NCI-H2029 treated with DMSO at 0.1 percent for 48 hours (cell line): Measurements from ENCODE around the gene ZRANB2.

Source experiments
- DNase-seq: peaks from one replicate; lab custom pipeline; 2025; lab: John Stamatoyannopoulos, UW

Gene ZRANB2

DNA sequence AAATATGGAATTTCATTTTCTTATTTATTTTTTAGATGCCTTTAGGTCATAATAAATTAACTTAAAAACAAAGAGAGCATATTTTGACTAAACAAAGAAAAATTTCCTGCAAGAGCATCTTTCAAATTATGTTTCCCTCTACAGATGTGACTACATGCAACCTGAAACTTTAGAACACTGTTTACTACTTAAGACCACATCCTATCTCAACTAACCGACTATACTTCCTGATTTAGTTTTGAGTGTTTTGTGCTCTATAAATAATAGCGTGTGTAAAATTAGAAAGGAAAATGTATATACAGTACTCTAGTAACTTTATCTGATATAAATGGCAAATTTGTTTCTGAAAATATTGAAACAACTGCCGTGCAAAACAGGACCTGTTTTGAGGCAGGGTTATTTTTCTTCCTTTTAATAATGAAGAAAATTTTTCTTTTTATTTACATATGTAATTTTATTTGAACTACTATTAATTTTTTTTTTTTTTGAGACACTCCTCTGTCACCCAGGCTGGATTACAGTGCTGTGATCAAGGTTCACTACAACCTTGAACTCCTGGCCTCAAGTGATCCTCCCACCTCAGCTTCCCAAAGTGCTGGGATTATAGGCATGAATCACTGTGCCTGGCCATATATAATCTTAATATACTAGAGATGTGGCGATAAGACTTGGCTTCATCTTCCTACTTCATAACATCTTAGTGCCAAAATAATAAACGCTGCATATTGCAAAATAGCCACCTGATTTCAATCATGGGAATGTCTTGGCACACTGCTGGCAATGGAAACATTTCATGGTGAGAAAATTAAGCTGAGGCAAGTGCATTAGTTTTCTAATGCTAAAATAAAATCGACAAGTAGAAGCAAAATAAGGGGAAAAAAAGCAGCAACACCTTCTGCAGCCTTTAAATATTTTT lies 12.3 kb downstream of the ZRANB2 start:
- no peak for DNase-seq

DNA sequence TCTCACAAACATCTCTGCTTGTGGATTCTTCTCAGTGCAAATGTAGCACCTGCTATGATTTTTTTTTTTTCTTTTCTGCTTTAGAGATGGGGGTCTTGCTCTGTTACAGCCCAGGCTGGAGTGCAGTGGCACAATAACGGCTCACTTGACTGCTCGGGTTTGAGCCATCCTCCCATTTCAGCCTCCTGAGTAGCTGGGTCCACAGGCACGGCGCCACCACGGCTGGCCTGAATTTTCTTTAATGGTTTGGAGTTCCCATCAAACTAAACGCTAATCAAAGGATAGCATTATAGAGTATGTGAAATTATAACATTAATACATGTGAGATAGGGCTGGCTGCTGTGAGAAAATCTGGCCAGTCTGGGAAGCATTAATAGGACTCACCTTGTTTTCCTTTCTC lies 26.0 kb downstream of the ZRANB2 start:
- no peak for DNase-seq

DNA sequence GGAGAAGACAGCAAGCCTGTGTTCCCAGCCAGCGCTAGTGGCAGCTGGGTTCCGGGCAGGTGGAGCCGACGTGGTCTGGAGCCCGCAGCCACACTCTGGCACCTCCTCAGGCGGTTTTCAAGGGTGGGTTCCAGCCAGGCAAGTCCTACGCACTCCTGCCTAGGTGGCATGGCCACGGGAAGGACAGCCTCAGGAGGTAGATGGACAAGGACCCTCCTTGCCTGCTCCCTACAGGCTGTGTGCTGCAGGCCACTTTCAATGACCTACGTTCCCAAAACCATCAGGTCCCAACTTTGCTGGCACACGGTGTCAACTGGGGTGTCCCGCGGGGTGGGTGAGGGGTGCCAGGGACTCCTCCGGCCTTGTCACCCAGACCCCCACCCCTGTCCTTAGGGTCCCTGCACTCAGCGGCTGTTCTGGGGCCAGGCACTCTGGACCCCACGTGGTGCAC lies 26.5 kb downstream of the ZRANB2 start:
- DNase-seq: no peak

DNA sequence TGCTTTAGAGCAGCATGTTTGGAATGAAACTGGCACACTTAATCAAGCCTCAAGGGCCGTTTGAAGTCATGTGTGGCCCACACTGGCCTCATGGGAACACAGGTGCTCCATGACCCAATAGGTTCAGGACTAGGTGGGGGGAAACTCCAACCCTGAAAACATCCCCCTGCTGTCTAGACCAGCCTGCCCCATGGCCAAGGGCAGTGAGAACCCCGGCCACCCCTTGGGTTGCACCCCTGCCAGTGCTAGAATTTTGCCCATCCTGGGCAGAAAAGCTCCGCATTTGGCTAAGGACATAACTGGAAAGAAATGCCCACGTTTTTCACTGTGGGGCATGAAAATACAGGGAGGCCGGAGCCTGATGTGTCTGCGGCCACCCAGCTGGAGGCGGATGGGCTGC lies 27.1 kb downstream of the ZRANB2 start:
- DNase-seq: no peak

DNA sequence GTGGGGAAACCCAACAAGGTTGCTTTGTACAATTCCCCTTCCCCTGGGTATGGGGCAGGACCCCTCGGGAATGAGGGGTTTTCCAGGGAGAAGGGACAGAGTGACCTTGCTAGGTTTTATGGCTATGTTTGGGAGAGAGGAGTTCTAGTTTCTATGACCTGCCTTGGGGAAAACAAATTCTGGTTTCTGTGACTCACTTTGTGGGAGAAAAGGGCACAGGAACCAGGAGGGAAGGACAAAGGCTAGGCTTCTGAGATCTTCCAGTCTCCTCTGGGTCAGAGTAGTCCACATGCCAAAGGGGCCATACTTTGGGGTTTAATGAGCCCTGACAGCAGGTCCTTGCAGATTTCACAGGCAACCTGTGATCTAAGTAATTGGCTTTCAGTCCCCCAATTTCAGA lies 27.7 kb downstream of the ZRANB2 start:
- no peak for DNase-seq

DNA sequence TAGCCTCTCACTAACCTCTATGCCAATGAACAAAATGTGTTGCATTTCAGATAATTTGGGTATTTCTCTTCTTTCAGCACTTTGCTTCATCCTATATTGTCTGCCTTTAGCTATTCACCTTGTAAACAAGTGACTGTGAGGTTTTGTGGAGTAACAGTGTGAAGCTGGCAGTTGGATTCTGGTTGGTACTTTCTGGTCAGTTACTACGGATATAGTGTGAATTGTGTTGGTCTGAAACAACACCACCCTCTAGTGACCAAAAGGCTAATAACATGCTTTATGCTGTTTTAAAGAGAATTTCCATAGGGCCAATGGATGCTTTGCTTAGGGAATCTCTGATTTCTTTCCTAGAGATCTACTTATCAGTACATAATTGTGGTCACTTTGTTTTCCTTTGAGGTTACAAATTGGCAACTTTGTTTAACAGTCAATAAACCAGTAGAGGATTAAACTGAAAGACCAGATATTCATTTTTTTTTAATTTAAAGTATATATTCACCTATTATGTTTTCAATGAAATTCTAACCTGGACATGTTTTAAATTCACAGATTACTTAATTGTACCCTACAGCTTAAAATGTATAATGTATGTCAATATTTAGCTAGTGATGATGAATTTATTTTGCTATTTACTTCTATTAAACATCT lies 30.8 kb downstream of the ZRANB2 start:
- DNase-seq: peak; percentile 83

DNA sequence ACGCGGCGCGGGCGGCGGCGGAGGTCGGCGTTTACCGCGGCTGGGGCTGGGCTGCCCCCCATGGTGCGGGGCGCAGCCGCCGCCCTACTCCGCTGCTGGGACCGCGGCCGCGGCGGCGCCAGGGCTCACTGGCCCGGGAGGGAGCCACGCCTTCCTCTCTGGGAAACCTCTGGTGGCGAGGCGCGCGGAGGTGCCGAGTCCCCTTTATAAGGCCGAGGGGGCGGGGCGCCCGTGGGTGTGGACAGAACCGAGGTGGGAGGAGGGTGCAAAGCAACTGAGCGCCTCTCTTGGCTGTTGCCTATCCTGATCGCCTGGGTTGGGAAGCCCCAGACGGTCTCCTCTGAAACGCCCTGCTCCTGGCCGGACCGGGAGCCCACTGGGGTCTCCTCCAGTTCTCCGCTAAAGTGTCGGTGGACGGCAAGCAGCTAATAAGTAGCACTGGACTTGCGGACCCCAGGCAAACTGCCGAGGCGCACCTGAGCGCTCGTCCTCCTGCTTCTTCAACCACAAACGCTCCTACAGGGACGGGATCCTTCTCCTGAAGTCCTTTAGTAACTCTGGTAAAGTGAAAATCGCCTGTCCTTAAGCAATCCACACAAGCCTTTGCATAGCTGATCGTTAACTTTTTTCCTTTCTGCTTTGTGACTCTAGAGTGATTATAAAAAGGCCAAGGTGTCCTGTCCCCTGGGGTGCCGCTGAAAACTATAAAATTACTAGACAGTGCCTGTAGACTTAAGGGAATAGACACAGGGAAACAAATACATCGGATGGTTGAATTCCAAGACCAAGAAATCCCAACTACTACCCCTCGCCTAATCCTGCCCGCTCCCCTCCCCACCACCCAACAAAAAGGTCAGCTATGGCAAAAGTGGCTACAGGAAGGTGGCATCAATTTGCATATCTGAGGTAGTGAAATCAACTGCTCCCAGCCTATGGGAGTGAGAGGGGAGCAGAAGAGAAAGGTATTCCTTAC lies 32.9 kb downstream of the ZRANB2 start, which contains the start of gene PTGER3:
TSS of gene PTGER3 (minus strand) at position 182 of the 973 bp plus-strand sequence. CDS start 239 bp downstream, outside the sequence.
- no peak for DNase-seq

DNA sequence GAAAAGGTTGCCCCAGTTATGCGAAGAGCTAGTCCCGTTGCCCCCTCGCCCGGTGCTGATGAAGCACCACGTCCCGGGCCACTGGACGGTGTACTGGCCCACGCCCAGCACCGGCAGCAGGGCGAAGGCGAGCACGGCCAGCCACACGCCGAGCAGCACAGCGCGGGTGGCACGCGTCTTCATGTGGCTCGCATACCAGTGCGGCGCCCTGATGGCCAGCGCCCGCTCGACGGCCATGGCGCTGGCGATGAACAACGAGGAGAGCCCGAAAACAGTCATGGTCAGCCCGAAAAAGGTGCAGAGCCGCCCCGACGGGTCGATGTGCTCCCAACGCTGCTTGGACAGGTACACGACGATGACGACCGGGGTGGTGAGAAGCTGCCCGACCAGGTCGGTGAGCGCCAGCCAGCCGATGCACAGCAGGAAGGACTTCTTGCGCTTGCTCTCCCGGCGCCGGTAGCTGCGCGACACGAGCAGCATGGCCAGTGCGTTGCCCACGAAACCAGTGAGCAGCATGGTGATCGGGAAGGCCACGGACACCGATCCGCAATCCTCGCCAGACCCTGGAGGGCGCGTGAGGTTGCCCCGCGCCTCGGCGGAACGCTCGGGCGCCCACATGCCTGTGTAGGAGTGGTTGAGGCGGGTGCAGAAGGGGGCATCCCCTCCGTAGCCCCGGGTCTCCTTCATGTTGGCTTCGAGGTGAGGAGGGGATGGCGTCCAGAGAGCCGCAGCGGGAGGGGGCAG lies 33.8 kb downstream of the ZRANB2 start:
- DNase-seq: no peak

DNA sequence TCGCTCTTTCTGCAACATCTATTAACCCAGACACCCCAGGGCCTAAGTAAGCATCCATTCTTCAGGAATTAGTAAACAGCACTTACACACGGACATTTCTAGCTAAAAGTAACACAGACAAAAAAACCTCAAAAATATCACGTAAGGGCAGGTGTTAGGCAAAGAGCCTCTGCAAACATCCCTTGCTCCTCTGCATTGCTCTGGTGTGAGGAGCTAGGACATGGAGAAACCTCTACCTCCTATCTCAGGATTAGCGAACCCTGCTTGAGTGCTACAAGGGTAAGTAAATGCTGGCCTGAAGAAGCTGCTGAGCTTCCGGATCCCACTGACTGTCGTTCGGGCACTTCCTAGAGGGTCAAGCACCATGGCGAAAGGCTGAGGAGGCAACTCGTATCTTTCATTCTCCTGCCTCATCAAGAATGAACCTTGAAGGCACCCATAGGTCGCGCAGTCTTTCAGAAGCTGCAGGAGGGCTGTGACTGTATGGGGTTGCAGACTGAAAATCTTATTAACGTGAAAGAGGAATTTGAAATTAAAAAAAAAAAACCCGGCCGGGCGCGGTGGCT lies 35.3 kb downstream of the ZRANB2 start:
- DNase-seq: no peak

DNA sequence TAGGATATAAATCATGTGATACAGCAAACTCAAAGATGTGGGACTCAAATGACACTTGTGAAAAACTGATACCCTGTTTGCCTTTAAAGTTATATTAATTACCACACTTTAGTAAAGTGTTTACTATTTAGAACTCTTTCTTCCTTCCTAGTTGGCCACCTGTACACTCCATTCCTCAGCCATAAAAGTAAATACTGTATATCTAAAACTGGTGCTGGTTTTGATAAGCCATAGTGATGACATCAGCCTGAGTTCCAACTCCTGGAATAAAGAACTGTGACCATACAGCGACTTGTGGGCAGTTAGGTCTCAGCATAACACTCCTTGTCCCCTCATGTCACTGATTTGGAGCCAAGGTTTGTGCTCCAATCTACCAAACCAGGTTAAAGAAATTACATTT lies 36.0 kb downstream of the ZRANB2 start:
- no peak for DNase-seq

DNA sequence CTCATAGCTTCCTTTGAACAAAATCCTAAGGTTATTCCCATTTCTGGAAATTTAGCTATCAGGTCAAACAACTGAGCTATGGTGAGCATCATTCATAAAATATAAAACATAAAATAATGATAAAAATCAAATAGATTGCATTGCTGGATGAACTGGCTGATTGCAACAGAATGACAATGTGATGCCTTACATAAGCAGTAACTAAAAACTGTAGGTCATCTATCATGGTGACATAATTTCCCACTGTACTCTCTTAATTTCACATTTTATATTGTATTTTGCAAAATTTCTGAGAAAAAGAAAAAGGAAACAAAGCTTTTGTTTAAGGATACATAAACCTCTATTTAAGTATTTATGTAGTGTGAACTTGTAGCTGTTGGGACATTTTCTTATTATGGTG lies 37.8 kb downstream of the ZRANB2 start:
- DNase-seq: no peak

DNA sequence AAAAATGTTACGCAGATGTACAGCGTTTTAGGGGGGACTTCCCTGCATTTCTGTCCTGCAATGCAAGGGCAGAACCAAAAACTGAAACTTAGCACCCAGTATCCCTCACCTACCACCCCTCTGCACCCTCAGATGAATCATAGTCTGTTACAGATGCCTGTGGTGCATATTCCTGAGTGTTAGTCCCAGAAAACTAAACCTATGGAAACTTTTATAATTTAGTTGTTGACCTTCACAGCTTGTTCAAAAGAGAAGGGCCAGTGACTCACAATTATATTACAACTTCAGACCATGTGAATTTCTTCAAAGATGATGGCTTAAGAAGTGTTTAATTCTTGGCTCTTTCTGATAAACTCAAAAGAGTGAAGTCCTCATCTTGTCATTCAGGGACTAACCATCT lies 39.0 kb downstream of the ZRANB2 start:
- no peak for DNase-seq

DNA sequence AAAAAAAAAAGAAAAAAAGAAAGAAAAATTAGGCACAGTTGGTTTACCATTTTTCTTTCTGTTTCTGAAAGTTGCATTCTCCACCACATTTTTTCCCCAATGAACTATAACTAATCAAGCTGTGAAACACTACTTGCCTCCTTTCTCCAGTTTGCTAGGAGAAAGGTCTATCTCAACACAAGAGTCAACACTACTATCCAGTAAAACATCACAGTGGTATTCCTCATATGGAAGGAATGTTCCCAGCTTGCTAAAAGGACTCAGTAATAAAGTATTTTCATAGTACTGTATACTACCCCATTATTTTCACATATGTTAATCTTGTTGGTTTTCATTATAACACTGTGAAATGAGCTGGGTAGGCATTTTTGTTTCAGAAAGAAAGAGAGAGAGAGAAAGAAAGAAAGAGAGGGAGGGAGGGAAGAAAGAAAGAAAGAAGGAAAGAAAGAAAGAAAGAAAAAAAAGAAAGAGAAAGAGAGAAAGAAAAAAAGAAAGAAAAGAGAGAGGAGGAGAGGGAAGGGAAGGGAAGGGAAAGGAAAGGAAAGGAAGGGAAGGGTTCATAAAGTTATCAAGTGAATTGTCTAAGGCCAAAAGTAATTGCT lies 41.1 kb downstream of the ZRANB2 start:
- DNase-seq: no peak

DNA sequence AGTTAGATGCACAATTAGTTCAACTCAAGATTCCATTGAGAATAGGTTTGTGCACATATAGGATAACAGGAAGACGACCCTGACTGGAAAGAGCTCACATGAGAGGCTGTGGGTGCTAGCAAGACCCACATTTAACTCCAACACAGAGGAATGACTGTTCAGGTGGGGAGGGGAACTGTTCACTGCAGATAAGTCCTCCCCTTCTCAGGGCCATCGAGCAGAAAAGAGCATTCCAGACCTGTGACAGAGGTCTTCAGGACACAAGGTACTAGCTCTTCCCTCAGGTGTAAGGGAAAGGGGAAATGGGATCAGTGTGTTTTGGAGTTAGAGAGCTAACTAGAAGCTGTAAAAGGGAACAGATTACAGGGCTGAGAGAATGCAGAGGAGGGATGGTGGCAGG lies 41.9 kb downstream of the ZRANB2 start:
- DNase-seq: no peak

DNA sequence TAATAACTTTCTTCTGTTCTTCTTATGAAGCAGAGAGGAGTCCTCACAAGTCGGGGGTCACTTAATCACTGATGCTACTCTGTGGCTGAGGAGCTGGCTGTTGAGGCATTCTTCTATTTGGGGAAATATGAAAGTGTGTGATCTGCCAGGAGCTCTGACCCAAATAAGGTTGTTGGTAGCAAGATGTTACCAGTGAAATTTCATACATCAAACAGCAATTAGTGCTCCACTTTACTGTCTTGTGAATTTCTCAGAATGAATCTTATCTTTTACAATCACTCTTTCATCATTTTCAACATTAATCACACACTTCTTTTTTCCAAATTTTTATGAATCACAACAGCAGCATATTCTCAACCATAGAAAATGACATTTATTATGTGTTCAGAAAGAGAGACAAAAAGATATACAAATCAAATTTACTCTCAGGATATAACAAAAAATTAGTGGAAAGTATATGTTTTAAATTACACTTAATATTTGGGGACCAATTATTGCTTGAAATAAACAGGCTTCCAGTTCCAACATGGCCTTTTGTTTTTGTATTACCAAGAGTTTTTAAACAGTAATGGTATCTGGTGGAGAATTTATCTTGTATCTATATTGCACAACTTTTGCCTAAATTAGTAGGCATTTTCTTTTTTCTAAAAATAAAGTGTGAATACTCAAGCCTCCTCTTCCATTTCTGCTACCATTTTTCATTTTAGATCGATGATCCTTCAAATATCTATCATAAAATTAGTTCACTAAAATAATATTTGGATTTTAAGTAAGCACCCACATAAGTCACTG lies 42.8 kb downstream of the ZRANB2 start:
- no peak for DNase-seq

DNA sequence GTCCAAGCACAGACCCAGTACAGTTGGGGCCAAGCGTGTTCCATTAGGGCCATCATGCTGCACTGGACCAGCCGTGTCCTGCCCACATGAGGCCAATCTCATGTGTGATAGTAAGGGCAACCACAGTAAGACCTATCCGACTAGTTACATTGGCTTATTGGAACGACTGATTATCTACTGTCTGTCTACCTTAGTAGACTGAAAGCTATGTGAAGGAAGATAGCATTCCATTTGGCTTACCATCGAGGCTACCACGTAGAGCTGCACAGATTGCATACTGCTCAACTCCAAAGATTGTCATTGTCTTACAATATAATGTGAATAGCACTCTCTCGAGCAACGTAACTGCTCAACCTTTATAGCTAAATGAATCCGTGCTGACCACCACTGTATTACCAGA lies 43.8 kb downstream of the ZRANB2 start:
- no peak for DNase-seq

DNA sequence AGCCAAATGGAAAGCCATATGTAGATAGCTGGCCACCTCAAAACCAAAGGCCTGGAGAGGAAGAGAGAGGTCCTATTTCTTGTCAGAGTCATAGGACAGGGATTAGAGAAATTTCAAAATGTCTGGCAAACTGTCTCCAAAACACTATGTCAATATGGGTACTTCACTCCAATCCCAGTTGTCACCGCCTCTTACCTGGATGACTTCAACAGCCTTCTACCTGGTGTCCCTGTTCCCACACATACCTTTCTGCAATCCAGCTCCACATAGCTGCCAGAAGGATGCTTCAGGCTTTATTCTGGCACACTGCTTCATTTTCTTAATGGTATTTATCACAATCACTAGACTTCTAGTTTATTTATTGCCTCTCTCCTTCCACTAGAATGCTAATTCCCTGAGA lies 47.7 kb downstream of the ZRANB2 start:
- no peak for DNase-seq

DNA sequence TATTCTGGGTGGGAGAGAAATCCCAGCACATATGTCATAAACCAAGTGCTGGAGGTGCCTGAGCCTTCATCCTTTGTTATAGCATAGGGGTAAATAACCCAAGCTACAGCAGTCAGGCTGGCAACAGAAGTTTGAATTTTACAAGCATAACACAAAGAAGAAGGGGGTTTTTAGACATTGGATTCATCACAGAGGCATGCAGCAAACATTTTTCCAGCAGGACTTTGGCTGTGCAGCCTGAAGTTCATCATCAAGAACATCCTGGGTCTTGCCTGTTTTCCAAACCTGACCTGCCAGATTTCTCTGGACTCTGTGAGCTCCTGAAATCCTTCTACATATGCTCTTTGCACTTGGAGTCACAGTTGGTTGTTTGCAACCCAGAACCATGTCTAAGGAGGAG lies 49.4 kb downstream of the ZRANB2 start:
- no peak for DNase-seq

DNA sequence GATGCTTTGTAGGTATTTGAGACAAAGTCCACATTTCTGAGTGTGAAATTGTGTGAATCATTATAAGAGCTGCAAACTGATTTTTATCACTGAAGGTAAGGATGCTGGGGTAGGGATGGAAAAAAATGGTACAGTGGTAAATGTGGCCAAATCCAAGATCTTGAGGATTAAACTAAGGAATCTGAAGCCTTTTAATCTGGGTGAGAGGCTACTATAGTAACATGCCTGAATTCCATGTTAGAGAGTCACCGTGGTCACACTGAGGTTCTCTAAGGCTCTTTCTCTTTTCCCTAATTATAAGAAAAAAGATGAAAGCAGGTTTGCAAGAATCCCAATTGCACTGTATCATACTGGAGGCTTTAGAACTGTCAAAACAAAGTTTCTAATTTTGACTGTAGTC lies 50.8 kb downstream of the ZRANB2 start:
- no peak for DNase-seq

DNA sequence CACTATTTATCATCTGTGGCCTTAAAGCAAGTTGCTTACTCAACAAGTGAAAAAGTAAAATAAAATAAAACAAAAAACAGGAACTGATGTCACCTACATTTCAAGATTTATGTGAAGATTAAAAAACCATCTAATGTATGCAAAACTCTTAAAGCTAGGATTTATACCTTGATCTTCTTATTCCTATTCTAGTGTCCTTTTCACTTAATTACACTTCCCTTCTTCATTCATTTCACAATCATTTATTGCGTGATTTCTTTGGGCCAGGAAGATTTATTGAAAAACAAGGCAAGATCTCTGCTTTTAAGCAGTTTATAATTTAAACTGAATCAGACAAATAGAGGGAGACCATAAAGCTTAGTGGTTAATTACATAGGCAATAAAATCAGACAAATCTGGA lies 51.9 kb downstream of the ZRANB2 start:
- no peak for DNase-seq
